BLaER1 (cell line): ENCODE results near the gene ZMYND11.

Experiments
- H3K27ac ChIP-seq: shearing (Covaris generic); formaldehyde crosslinking; 2 replicates; pipeline ENCODE4 v1.8.1; 2022
- H3K27me3 ChIP-seq: shearing (Covaris generic); formaldehyde crosslinking; 2 replicates; pipeline ENCODE4 v1.8.1; 2022
- H3K36me3 ChIP-seq: shearing (Covaris generic); formaldehyde crosslinking; 2 replicates; pipeline ENCODE4 v1.8.1; 2022
- H3K4me1 ChIP-seq: shearing (Covaris generic); formaldehyde crosslinking; 2 replicates; pipeline ENCODE4 v1.8.1; 2022
- H3K4me2 ChIP-seq: shearing (Covaris generic); formaldehyde crosslinking; 2 replicates; pipeline ENCODE4 v1.8.1; 2022
- H3K4me3 ChIP-seq: shearing (Covaris generic); formaldehyde crosslinking; 2 replicates; pipeline ENCODE4 v1.8.1; 2022
- H3K9ac ChIP-seq: shearing (Covaris generic); formaldehyde crosslinking; 2 replicates; pipeline ENCODE4 v1.8.1; 2022
- H3K9me3 ChIP-seq: shearing (Covaris generic); formaldehyde crosslinking; 2 replicates; pipeline ENCODE4 v1.8.1; 2022
- H4K20me1 ChIP-seq: shearing (Covaris generic); formaldehyde crosslinking; 2 replicates; pipeline ENCODE4 v1.8.1; 2022
- Cebpa-rat ChIP-seq: shearing (Covaris generic); IDR thresholded peaks from 2 replicates; pipeline ENCODE4 v1.8.1; 2022

The ZMYND11 gene

DNA sequence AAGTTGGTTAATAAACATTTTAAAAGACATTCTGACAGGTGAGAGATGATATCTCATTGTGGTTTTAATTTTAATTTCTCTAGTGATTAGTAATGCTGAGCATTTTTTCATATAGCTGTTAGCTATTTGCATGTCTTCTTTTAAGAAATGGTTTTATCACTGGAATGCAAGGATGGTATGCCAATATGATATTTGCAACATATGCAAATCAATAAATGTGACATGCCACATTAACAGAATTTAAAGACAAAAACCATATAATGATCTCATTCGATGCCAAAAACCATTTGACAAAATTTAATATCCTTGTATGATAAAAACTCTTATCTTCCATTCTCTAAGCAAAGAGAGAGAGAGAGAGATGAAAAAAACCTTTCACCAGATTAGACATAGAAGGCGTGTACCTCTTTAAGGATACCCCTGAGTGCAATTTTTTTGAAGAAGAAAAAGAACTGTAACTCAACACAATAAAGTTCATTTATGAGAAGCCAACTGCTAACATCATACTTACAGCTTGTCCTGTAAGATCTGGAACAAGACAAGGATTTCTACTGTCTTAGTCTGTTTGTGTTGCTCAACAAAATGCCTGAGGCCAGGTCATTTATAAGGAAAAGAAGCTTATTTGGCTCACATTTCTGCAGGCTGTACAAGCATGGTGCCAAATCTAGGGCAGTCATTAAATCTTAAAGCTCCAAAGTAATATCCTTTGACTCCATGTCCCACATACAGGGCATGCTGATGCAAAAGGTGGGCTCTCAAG, 39.7 kb upstream of the ZMYND11 start:
- H3K4me2 ChIP-seq = no peak overlapping the region
- peaks cover 3% of the 10 kb centered on the region; the same call in 1 of the 2 replicates for H3K4me1 ChIP-seq
- no peaks in the 10 kb centered on the region for H4K20me1 ChIP-seq
- TF ChIP-seq Cebpa-rat = no peak
- H3K9me3 ChIP-seq = peaks cover 52% of the 10 kb centered on the region
- H3K36me3 ChIP-seq = no peaks in the 10 kb centered on the region
- no peak overlapping the region for H3K27ac ChIP-seq
- no peak overlapping the region for H3K9ac ChIP-seq
- no peaks in the 10 kb centered on the region for H3K27me3 ChIP-seq
- no peak overlapping the region for H3K4me3 ChIP-seq

DNA sequence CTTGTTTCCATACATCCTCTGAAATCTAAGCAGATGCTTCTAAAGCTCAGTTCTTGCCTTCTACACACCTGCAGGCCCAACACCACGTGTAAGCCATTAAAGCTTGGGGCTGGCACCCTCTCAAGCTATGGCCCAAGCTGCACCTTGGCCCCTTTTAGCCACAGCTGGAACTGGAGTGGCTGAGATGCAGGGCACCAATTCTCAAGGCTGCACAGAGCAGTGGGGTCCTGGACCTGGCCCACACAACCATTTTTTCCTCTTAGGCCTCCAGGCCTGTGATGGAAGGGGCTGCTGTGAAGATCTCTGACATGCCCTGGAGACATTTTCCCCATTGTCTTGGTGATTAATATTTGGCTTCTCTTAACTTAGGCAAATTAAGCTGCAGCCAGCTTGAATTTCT, 38.8 kb upstream of the ZMYND11 start:
- H3K4me2 ChIP-seq = no peak overlapping the region
- no peaks in the 10 kb centered on the region for H3K36me3 ChIP-seq
- peaks cover 3% of the 10 kb centered on the region; the same call in 1 of the 2 replicates for H3K4me1 ChIP-seq
- no peak for TF ChIP-seq Cebpa-rat
- no peak overlapping the region for H3K4me3 ChIP-seq
- no peak overlapping the region for H3K27ac ChIP-seq
- H4K20me1 ChIP-seq = no peaks in the 10 kb centered on the region
- H3K9ac ChIP-seq = no peak overlapping the region
- H3K9me3 ChIP-seq = peaks cover 52% of the 10 kb centered on the region
- H3K27me3 ChIP-seq = no peaks in the 10 kb centered on the region

DNA sequence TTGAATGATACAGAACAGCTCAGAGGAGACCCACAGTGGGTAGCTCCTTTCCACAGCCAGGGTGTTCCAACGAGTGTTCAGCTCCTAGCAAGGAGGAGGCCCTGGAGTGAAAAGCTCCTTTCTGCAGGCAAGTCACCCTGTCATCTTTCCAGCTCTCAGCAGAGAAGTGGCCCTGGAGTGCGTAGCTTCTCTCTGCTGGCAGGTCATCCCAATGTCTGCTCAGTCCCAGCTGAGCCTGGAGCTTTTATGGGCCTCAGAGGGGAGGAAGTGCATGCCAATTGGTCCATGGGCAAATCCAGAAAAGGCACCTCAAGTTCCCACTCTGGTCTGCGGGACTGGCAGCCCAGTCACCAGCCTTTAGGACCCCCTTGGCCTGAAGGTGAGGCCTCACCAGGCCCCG, 30.8 kb upstream of the ZMYND11 start:
- Histone ChIP-seq H3K4me1 (no peaks in the 10 kb centered on the region), H3K36me3 (no peaks in the 10 kb centered on the region), H3K4me2 (no peak overlapping the region), H3K27me3 (no peaks in the 10 kb centered on the region), H3K9me3 (peaks cover 26% of the 10 kb centered on the region), H3K27ac (no peak overlapping the region), H4K20me1 (no peaks in the 10 kb centered on the region), H3K9ac (no peak overlapping the region), H3K4me3 (no peak overlapping the region)
- TF ChIP-seq Cebpa-rat = no peak

DNA sequence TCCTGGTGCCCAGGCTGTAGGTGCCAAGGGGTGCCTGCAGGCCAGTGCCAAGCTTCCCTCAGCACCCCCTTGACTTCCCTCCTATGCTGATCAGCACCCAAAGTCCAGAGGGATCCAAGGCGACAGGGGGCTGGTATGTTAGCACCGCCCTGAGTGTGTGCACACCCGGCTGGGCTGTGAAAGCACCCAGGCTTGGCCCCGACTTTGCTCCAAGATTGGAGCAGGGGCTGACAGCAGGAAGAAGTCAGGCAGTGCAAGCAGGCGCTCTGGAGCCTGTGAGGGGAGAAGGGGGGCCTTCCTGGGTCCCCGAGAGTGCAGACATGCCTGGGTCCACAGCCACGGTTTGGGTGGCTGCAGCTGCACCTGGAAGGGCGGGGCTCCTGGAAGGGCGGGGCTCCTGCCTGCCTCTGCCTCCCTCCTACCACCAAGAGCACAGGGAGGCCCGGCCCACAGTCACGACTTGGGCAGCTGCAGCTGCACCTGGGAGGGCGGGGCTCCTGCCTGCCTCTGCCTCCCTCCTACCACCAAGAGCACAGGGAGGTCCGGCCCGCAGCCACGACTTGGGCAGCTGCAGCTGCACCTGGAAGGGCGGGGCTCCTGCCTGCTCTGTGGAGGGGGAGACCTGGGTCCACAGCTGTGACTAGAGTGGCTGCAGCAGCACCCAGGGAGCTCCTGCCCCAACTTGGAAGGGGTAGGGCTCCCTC, 30.2 kb upstream of the ZMYND11 start:
- H3K4me1 ChIP-seq = no peaks in the 10 kb centered on the region
- H3K9me3 ChIP-seq = peaks cover 26% of the 10 kb centered on the region
- H4K20me1 ChIP-seq = no peaks in the 10 kb centered on the region
- H3K9ac ChIP-seq = no peak overlapping the region
- TF ChIP-seq Cebpa-rat = no peak
- no peaks in the 10 kb centered on the region for H3K27me3 ChIP-seq
- no peaks in the 10 kb centered on the region for H3K36me3 ChIP-seq
- H3K27ac ChIP-seq = no peak overlapping the region
- no peak overlapping the region for H3K4me2 ChIP-seq
- H3K4me3 ChIP-seq = no peak overlapping the region

- Histone ChIP-seq H3K4me1 (peaks cover 4% of the 10 kb centered on the region; the same call in 1 of the 2 replicates), H3K9ac (no peak overlapping the region), H3K4me3 (no peak overlapping the region), H4K20me1 (no peaks in the 10 kb centered on the region), H3K36me3 (no peaks in the 10 kb centered on the region), H3K27ac (no peak overlapping the region), H3K4me2 (no peak overlapping the region), H3K27me3 (no peaks in the 10 kb centered on the region), H3K9me3 (peaks cover 31% of the 10 kb centered on the region)
- no peak for TF ChIP-seq Cebpa-rat
Measured at GRCh38 chr10:105806-106205, 29.4 kb upstream of the ZMYND11 start.

DNA sequence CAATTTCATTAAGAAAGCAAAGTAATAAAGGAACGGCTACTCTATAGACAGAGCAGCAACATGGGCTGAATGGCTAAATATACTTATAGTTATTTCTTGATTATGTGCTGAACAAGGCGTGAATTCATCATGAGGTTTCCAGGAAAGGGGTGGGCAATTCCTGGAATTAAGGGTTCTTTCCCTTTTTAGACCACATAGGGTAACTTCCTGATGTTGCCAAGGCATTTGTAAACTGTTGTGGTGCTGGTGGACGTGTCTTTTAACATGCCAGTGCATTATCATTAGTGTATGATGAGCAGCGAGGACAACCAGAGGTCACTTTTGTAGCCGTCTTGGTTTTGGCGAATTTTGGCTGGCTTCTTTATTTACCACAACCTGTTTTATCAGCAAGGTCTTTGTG, 28.5 kb upstream of the ZMYND11 start:
- no peak for TF ChIP-seq Cebpa-rat
- Histone ChIP-seq H3K4me3 (no peak overlapping the region), H3K9ac (no peak overlapping the region), H3K27me3 (no peaks in the 10 kb centered on the region), H3K4me1 (peaks cover 8% of the 10 kb centered on the region; the same call in 1 of the 2 replicates), H3K4me2 (no peak overlapping the region), H3K9me3 (peaks cover 33% of the 10 kb centered on the region), H4K20me1 (no peaks in the 10 kb centered on the region), H3K36me3 (no peaks in the 10 kb centered on the region), H3K27ac (no peak overlapping the region)

GRCh38 chr10:112246-112645, 23.0 kb upstream of the ZMYND11 start:
- Histone ChIP-seq H3K9ac (no peak overlapping the region), H3K9me3 (peaks cover 7% of the 10 kb centered on the region; the same call in 1 of the 2 replicates), H3K4me2 (no peak overlapping the region), H3K27me3 (no peaks in the 10 kb centered on the region), H3K36me3 (no peaks in the 10 kb centered on the region), H3K27ac (no peak overlapping the region), H3K4me3 (no peak overlapping the region), H4K20me1 (no peaks in the 10 kb centered on the region), H3K4me1 (peaks cover 8% of the 10 kb centered on the region; the same call in 1 of the 2 replicates)
- no peak for TF ChIP-seq Cebpa-rat

- no peaks in the 10 kb centered on the region for H4K20me1 ChIP-seq
- no peaks in the 10 kb centered on the region for H3K9me3 ChIP-seq
- no peak for TF ChIP-seq Cebpa-rat
- H3K4me2 ChIP-seq = no peak overlapping the region
- no peaks in the 10 kb centered on the region for H3K27me3 ChIP-seq
- H3K27ac ChIP-seq = no peak overlapping the region
- H3K9ac ChIP-seq = no peak overlapping the region
- no peak overlapping the region for H3K4me3 ChIP-seq
- H3K4me1 ChIP-seq = peaks cover 11% of the 10 kb centered on the region
- H3K36me3 ChIP-seq = no peaks in the 10 kb centered on the region
Measured at GRCh38 chr10:124874-125273, 10.4 kb upstream of the ZMYND11 start.

DNA sequence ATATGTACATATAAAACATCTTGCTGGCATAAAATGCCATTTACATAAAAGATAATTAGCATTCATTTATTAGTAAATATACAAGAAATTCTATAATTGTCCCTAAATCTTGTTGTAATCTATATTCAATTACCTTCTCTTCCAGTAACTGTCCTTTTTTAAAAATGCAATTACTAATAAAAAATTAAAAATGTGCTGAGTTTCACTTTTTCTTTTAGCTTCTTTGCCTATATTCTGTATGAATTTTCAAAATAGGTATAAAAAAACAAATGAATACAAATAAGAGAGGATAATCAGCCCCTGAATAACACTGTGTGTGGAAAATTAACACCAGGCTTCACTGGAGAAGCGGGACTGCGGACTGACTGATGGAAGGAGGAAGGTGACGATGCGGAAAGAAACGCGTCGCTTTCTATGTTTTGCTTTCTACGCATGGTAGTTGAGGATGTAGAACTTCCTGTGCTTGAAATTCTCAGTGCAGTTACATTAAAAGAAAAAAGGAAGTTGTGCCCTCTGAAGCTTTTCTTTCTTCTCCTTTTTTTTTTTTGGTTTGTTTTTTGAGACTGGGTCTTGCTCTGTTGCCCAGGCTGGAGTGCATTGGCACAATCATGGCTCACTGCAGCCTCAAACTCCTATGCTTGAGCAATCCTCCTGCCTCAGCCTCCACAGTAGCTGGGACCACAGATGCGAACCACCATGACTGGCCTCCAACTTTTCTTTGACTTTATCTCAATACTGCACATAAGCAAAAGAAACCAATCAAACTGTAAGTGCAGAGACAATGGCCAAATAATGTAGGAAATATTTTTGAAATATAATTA, 7.4 kb upstream of the ZMYND11 start:
- no peak for TF ChIP-seq Cebpa-rat
- no peak overlapping the region for H3K27ac ChIP-seq
- peak overlapping the region; percentile 57 for H3K4me2 ChIP-seq
- peaks cover 11% of the 10 kb centered on the region for H3K4me1 ChIP-seq
- H3K9me3 ChIP-seq = no peaks in the 10 kb centered on the region
- no peaks in the 10 kb centered on the region for H3K27me3 ChIP-seq
- no peaks in the 10 kb centered on the region for H4K20me1 ChIP-seq
- no peak overlapping the region for H3K9ac ChIP-seq
- H3K4me3 ChIP-seq = no peak overlapping the region
- no peaks in the 10 kb centered on the region for H3K36me3 ChIP-seq
